ENCODE results near the gene RBM15.

The RBM15 gene

GRCh38 chr1:110387048-110387754 lies 48.0 kb downstream of the RBM15 start:
- TF ChIP-seq CTCF (IDR thresholded peaks at IDR 0.05; ENCODE audit: borderline replicate concordance, insufficient read depth, low read depth, low read length), result no peak
- no peak overlapping the region for H3K4me3 ChIP-seq (ENCODE audit: low read depth, low read length)

DNA sequence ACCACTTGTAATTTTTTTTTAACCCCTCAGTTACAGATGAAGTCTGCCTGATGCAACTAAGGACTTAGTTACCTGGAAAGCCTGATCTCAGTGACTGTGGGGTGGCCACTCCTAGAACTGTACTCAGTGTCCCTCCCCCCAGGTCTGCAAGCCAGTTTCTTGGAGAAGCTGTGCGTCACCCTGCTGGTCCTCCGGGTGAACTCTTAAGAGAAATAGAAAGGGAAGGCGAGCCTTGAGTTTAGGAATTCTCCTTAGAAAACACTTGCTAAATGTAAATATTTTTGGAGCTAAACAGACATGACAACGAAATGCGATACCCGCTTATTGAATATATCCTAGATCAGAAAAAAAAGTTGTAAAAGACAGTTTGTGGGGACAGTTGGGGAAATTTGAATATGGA lies 50.9 kb downstream of the RBM15 start:
- no peak for TF ChIP-seq CTCF (IDR thresholded peaks at IDR 0.05; ENCODE audit: borderline replicate concordance, insufficient read depth, low read depth, low read length)
- no peak overlapping the region for H3K4me3 ChIP-seq (ENCODE audit: low read depth, low read length)

GRCh38 chr1:110390692-110391245 lies 51.6 kb downstream of the RBM15 start, which contains the start of gene SLC16A4:
TSS of gene SLC16A4 (minus strand) at chr1:110391026. CDS start at chr1:110389323, 1,703 bp downstream.
- no peak within 1 kb of the TSS for H3K4me3 ChIP-seq (ENCODE audit: low read depth, low read length)
- TF ChIP-seq CTCF (IDR thresholded peaks at IDR 0.05; ENCODE audit: borderline replicate concordance, insufficient read depth, low read depth, low read length), result no peak

- TF ChIP-seq CTCF (IDR thresholded peaks at IDR 0.05; ENCODE audit: borderline replicate concordance, insufficient read depth, low read depth, low read length), result no peak
- H3K4me3 ChIP-seq (ENCODE audit: low read depth, low read length), result no peak overlapping the region
Measured at GRCh38 chr1:110393286-110393685, 54.1 kb downstream of the RBM15 start.

GRCh38 chr1:110393691-110394492 lies 54.7 kb downstream of the RBM15 start:
- no peak for TF ChIP-seq CTCF (IDR thresholded peaks at IDR 0.05; ENCODE audit: borderline replicate concordance, insufficient read depth, low read depth, low read length)
- no peak overlapping the region for H3K4me3 ChIP-seq (ENCODE audit: low read depth, low read length)

DNA sequence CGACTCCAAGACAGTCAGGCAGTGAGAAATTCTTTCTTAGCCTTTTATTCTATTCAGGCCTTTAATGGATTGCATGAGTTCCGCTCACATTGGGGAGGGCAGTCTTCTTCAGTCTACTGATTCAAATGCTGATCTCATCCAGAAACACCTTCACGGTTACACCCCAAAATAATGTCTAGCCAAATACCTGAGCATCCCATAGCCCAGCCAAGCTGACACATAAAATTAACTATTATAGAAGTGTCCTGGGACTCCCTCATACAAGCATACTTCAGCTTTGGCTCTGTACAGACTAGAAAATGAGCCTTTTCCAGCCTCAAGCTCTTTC lies 55.3 kb downstream of the RBM15 start:
- TF ChIP-seq CTCF (IDR thresholded peaks at IDR 0.05; ENCODE audit: borderline replicate concordance, insufficient read depth, low read depth, low read length), result no peak
- no peak overlapping the region for H3K4me3 ChIP-seq (ENCODE audit: low read depth, low read length)

Data from GM12875 (cell line).